GM18505 (cell line): ENCODE measurements around the gene TSPAN31.

Experiments
- ATAC-seq: cut with Tn5 transposase; IDR thresholded peaks from one replicate; pipeline ENCODE4 v1.9.1; 2021; ENCODE audit not compliant: unreplicated experiment
- POLR2A ChIP-seq: IDR thresholded peaks from 4 replicates; pipeline ENCODE4 v1.6.1; 2011; ENCODE audit warnings: borderline replicate concordance; ENCODE audit not compliant: insufficient read depth, insufficient read length; ENCODE audit errors: extremely low read depth

Gene TSPAN31

DNA sequence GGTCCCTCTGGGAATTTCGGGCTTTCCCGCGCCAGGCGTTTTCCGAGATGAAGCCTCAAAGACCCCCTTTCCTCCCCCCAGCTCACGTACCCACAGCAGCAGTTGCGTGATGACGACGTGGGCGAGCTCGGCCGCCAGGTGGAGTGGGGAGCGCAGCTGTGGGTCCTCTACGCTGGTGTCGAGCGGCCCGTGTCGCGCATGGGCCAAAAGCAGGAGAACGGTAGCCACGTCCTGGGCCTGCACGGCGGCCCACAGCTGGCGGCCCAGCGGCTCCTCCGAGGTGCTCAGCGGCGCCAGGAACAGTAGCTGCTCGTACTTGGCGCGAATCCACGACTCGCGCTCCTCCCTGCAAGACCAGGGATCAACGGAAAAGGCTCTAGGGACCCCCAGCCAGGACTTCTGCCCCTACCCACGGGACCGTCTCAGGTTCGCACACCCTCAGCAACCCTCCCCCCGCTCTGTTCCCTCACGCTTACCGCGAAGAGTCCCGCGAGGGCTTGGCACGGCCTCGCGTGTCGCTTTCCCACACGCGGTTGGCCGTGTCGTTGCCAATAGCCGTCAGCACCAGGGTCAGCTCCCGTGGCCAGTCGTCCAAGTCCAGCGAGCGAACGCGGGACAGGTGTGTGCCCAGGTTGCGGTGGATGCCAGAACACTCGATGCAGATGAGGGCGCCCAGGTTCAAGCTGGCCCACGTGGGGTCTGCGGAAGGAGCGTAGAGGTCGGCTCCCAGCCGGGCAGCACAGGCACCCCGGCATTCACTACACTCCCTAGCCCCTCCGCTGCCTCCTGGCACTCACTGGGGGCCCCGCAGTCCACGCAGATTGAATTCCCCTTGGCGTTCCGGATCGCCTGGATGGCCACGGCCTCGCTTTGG lies 17.7 kb upstream of the TSPAN31 start:
- TF ChIP-seq POLR2A = no peak
- ATAC-seq = no peak

DNA sequence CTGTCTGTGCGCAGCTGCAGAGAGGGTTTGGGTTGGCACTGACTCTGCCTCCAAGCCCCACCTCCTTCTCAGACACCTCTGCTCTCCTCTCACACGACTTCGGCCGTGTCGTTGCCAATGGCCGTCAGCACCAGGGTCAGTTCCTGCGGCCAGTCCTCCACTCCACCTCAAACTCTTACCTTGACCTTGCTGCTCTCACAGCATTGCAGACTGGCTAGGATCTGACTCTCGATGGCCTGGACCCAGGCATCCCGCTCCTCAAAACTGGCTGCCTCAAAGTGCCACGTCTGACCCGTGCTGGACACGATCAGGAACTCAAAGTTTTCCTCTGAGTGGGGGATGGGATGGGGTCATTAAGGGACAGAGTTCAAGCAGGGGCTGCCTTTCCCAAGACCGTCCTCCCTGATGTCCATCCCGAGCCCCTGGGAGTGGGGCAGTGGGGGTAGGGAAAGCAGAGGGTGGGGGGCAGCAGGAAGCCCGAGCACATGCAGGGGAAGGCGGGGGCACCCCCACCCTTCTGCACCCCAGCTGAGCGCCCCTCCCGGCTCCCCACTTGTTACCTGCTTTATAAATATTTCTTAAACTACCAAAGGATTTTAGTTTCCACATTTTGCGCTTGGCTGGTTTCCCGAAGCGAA lies 17.0 kb upstream of the TSPAN31 start:
- TF ChIP-seq POLR2A = no peak
- ATAC-seq = no peak

DNA sequence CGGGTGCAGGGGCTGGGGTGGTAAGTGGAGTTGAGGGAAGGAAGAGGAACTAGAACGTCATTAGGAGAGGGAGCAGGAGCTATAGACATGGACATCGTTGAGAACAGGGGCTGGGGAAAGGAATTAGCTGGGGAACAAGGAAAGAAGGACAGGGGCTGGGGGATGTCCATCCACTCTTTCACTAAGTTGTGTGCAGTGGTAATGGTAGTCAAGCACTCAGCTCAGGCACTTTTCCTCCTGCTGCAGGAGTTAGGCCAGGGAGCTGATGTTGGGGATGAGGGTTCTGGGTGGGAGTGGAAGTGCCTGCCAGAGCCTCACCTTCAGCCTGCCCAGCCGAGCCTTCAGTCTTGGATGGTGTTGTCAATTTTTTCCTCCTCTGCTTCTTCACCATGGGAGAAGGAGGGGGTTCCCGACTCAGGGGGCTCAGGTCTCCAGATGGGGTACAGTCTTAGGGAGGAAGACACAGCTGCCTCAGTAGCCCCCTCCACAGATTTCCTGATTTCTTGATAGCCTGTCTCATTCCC lies 15.5 kb upstream of the TSPAN31 start:
- TF ChIP-seq POLR2A = no peak
- ATAC-seq = no peak

DNA sequence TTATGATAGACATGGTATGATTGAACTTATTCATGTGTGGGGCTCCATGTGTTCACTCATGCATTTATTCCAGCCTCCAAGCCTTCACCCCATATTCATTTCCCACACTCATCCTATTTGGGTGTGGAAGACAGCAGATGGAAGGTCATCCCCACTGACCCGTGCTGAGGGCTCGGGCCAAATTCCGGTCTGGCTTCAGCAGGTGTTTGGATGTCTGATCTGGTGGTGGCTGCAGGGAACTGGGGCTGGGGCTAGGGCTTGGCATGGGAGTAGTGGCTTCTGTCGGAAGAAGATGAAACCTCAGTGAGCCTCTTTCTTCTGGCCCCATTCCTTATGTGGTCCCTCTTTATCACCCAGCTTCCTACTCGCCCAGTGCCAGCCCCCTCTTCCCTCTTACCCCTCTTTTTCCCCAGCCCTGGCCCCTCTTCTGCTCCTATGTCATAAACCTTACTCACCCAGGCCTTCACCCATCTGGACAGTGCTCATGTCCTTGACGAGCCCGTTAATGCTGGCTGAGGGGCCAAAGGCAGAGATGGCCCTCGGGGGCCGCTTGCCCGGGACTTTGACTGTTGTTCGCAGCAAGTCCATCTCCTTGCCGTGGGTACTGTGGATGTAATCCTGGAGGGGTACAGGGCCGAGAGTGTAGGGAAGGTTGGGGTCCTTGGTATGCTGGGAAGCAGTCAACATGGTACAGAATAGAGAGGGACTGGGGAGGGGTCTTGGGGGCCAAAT lies 14.3 kb upstream of the TSPAN31 start:
- TF ChIP-seq POLR2A = no peak
- ATAC-seq = no peak

DNA sequence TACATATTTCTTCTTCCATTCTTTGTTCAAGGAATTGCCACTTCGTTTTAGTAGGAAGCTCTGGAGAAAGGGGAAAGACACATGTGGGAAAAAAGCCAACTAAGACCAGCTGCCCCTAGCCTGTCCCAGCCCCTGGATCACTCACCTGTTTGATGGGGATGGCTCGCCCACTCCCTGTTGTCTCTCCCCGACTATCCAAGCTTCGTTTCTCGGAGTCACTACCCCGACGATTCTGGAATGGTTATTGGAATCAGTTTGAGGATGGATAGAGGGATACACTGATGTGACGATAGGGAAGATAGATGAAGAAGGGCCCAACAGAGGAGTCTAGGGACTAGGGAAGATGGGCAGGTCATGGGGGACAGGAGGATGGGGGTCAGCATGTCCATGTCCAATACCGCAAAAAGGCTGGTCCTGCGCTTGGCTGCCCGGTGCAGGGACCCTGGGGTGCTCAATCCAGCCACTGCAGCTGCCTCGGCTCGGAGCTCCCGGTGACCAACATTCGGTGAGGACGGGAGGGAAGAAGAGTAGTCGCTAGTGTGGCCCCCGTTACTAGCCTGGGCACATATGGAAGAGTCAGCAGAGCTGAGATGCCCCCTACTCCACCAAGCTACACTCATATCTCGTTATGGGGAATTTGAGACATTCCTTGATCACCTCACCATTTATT lies 13.3 kb upstream of the TSPAN31 start:
- ATAC-seq = no peak
- no peak for TF ChIP-seq POLR2A

DNA sequence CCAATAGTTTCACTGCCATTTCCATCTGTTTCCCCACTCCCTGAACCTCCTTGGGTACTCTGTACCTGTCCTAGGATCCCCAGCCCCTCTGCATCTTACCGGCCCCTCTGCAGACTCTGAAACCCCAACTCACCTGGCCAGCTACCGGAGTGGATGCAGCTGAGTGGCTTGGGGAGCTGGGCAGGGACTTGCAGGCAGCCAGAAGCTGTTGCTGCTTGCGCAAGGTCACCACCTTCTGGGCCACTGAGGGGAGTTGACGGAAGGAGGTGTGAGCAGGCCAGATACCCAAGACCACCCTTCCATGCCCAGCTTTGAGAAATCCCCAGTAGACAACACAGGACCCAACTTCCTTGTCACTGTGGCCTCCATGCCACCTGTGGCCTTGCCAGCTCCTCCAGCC lies 12.6 kb upstream of the TSPAN31 start:
- no peak for TF ChIP-seq POLR2A

DNA sequence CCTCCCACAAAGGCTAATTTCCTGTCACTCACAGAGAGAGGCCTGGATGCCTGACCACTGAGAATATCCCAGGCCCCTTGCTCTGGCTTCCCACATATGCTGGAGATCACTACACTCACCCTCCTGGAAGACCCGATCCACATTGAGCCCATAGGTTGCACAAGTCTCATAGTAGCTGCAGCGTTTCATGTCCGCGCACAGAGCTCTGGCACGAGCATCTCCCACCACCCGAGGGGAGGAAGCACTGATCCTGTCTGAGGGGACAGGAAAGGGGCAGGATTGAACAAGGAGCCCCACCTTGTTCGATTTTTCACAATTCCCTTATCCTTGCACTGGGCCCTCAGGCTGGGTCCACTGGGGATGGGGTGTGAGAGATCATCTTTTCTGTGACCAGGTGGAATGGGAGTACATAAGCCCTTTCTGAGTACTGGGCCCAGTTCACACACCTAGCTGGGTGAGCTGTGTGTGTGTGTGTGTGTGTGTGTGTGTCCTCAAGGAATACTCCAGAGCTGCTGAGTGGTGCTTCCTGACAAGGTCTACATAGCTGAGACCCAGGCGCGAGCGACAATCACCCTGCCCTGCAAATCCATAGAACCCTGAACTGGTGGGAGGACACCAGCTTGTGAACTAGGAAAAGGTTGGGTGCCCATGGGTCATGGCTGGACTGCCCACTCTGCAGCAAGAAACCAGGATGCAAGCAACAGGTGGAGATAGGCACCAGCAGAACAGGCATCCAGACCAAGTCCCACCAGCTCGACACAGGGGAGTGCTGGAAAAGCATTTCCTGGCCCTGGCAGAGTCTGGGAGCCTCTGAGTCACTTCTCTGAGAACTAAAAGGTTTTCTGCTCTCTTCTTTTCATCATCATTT lies 11.9 kb upstream of the TSPAN31 start:
- no peak for TF ChIP-seq POLR2A
- ATAC-seq = no peak

More for the DNA sequence above, 12.6 kb upstream of the TSPAN31 start:
- ATAC-seq = no peak

DNA sequence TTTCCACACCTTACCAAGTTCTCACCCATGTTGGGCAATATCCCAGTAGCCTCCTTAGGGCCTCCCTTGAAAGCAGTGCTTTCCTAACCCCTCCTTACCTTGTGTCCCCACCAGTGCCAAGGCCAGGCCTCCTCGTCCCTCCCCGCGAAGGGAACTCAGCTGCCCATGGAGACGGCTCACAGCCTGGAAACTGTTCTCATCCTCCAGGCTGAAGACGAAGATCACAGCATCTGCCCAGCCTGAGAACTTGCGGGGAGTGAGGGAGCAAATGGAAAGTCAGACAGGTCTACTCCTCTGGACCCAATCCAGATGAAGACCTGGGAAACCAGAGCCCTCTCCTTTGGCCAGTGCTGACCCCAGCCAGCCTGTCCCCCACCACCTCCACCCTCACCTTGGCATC lies 10.9 kb upstream of the TSPAN31 start:
- TF ChIP-seq POLR2A = no peak
- ATAC-seq = no peak

DNA sequence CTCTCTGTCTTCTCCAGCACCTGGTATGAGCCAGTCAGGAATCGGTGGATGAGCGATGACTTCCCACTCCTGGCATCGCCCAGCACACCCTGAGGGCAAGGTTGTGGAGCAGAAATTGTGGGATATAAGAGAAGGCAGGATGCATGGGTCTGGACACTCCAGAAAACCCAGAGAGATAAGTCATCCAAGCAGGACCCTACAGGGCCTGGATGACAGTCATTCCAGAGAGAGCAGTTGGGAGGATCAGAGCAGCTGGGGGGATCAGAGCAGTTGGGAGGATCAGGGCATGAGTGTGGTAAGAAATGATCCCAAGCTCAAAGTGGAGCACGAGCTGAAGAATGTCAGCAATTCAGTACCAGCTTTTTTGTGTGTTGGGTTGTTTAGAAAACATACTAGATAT lies 10.2 kb upstream of the TSPAN31 start:
- TF ChIP-seq POLR2A = no peak
- no peak for ATAC-seq

DNA sequence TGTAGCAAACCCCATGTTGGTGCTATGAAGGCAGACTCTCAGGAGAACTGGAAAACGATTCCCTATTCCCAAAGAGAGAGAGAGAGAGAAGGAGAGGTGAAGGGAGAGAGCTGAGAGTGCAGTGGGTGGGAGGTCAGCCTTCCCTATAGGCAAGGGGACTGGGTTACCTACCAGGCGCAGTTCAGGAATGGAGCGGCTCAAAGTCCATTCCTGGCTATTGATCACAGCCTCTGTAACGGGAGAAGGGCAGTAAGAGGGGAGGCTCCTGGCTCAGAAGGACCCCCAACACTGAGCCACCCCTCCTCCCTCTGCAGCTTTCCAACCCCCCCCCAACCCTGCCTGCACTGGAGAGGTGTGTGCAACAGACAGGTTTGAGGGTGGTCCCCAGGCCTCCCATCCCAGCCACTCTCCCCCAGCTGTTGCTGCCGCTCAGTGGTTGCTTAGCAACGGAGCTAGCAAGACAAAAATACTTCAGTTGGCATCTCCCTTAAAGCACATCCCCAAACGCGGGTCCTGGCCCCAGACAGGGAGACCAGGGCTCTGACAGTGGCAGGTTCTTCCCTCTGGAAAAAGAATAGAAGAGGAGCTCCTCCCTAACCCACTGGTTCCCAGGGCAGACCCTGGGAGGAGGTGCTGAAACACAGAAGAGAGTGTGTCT lies 9.5 kb upstream of the TSPAN31 start:
- ATAC-seq = no peak
- no peak for TF ChIP-seq POLR2A

DNA sequence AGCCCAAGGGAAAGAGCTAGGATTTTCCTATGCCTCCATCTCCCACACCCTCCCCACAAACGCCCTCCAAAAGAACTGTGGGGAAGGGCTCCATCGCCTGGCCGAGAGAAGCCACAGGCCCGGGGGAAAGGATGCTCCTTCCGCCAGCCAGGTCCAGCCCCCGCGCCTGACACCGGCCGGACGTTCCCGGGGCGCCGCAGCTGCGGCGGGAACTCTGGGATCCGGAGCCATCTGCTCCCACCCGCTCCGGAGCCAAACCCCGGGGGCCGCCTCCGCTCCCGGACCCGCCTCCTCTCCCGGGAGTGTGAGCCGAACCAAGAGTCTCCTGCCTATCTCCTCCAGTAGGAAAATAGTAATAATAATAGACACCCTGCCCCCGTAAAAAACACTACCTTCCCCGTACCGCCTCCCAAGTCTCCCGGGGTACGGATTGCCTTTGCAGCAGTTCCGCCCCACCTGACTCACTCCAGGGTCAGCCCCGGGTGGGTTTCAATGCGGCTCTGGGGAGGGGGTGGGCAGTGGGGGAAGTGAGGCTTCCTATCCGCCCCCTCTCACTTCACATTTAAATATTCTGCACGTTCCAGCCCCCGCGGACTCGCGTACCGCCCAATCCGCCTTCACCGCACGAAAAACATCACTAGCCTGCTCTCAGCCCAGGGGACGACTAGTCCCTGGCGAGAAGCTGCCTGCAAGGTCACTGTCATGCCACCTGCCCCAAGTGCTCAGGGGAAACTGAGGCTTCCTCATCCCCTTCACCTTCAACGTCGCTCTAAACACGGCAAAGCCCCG lies 8.7 kb upstream of the TSPAN31 start:
- no peak for ATAC-seq

More for the DNA sequence above, 8.7 kb upstream of the TSPAN31 start:
- TF ChIP-seq POLR2A = no peak
